Body of pancreas (tissue), 4 donors: Measurements from ENCODE around the gene AMZ2. TPM values are rescaled to one million over a fixed set of nuclear protein-coding genes. Genes with fewer than 3 reads are reported as not detected.

Experiments used
- ATAC-seq: fragments of 150-250 bp; one replicate; pipeline ENCODE4 v1.9.1; 2016
- DNase-seq, 4 donors: peaks; one replicate each; pipeline ENCODE4 v3.0.0-alpha.2; 2019
- H3K27ac ChIP-seq, 4 donors: fragments of 200-600 bp; sonication (generic); 1 replicate in 3 of 4; 2 replicates in 1 of 4; pipeline versions ENCODE4 v1.5.1 to v1.6.1; 2016 to 2019; ENCODE audit warnings: mild to moderate bottlenecking in 1 of 4, mixed read lengths in 1 of 4, moderate library complexity in 1 of 4
- H3K27me3 ChIP-seq, 2 donors: fragments of 200-600 bp; sonication (generic); one replicate each; pipeline ENCODE4 v1.6.0; 2016; ENCODE audit warnings: mild to moderate bottlenecking in 1 of 2
- H3K36me3 ChIP-seq, 2 donors: fragments of 200-600 bp; sonication (generic); replicated peaks in 1 of 2; 2 replicates each; pipeline ENCODE4 v1.5.1; 2016; ENCODE audit warnings: low read depth in 2 of 2; ENCODE audit not compliant: insufficient read depth in 1 of 2
- H3K4me1 ChIP-seq: fragments of 200-600 bp; sonication (generic); one replicate; pipeline ENCODE4 v1.6.0; 2016
- H3K4me3 ChIP-seq, 2 donors: fragments of 200-600 bp; sonication (generic); 1 replicate in 1 of 2; 2 replicates in 1 of 2; pipeline ENCODE4 v1.5.1; 2016 to 2019
- H3K9me3 ChIP-seq, 3 donors: fragments of 200-600 bp; sonication (generic); 1 replicate in 2 of 3; 2 replicates in 1 of 3; pipeline ENCODE4 v1.5.1; 2016
- CTCF ChIP-seq, 7 experiments: fragments of 450-650 bp in 4 of 7; fragments of 200-600 bp in 3 of 7; sonication (generic) in 3 of 7; IDR thresholded peaks; one replicate each; pipeline ENCODE4 v1.5.1; 2016 to 2019; ENCODE audit warnings: antibody characterized with exemption in 7 of 7
- POLR2A ChIP-seq, 3 donors: fragments of 450-650 bp; IDR thresholded peaks; one replicate each; pipeline ENCODE4 v1.6.1; 2016; ENCODE audit warnings: antibody characterized with exemption in 3 of 3, mild to moderate bottlenecking in 2 of 3
- WGBS, 2 donors: methylation state at CpG; one replicate each; pipeline ENCODE4 v1.1.5; 2017; 5-methylcytosine and 5-hydroxymethylcytosine counted together
- intact Hi-C: fragments of 100-400 bp; cut with DNase I; formaldehyde crosslinking; loops from one replicate; pipeline ENCODE4 v1.15.1; 2023
- total RNA-seq, 2 donors: library from RNA; depleted of rRNA; stranded (reverse); fragments of >200 nt; gene quantifications; one replicate each; pipeline ENCODE4 v1.1.0, GENCODE V29; 2016

AMZ2 gene
- total RNA-seq, 2 donors from 2014 or later: 23.3 to 28.3 TPM

- no peaks in the 10 kb centered on the region for H3K9me3 ChIP-seq
- peak; percentile 54 to 81 (median 64) for DNase-seq
- H3K27me3 ChIP-seq: peaks cover 0 to 15% of the 10 kb centered on the region in 2 donors
- no peaks in the 10 kb centered on the region for H3K36me3 ChIP-seq
- WGBS, 2 donors: 1 to 3% methylated on average over 7 to 45 of the region's 76 CpGs
- ATAC-seq: peak; percentile 69
- peak overlapping the region; percentile 38 to 40 for H3K4me3 ChIP-seq
- TF ChIP-seq CTCF (IDR thresholded peaks at IDR 0.05): no peak
- TF ChIP-seq POLR2A (IDR thresholded peaks at IDR 0.05): peak in 2 of 3 donors; percentile 42 to 69
- H3K27ac ChIP-seq: peak overlapping the region in 1 of 4 donors; percentile 81
- H3K4me1 ChIP-seq: peaks cover 23% of the 10 kb centered on the region
- intact Hi-C loops: no loop called here
Observed at GRCh38 chr17:68291836-68292688, 44.2 kb downstream of the AMZ2 start.

- Histone ChIP-seq H3K36me3 (no peaks in the 10 kb centered on the region), H3K4me3 (no peak overlapping the region), H3K9me3 (no peaks in the 10 kb centered on the region), H3K27ac (peak overlapping the region in 1 of 4 donors; percentile 81), H3K4me1 (peaks cover 23% of the 10 kb centered on the region), H3K27me3 (peaks cover 0 to 15% of the 10 kb centered on the region in 2 donors)
- no peak for DNase-seq
- intact Hi-C loops: no loop called here
- TF ChIP-seq POLR2A (IDR thresholded peaks at IDR 0.05): no peak
- TF ChIP-seq CTCF (IDR thresholded peaks at IDR 0.05): no peak
- 45 to 48% methylated on average over 9 of the region's 9 CpGs for WGBS, 2 donors
- ATAC-seq: no peak
Observed at GRCh38 chr17:68292689-68293040, 44.8 kb downstream of the AMZ2 start.

GRCh38 chr17:68293490-68294195, 45.8 kb downstream of the AMZ2 start:
- DNase-seq (no peak), ATAC-seq (no peak)
- H3K4me3 ChIP-seq: no peak overlapping the region
- intact Hi-C loops: no loop called here
- no peaks in the 10 kb centered on the region for H3K36me3 ChIP-seq
- 88 to 90% methylated on average over 6 of the region's 6 CpGs for WGBS, 2 donors
- H3K27ac ChIP-seq: no peak overlapping the region
- H3K4me1 ChIP-seq: peaks cover 23% of the 10 kb centered on the region
- no peaks in the 10 kb centered on the region for H3K9me3 ChIP-seq
- TF ChIP-seq POLR2A (IDR thresholded peaks at IDR 0.05) (no peak), CTCF (IDR thresholded peaks at IDR 0.05) (no peak)
- peaks cover 0 to 15% of the 10 kb centered on the region in 2 donors for H3K27me3 ChIP-seq

- intact Hi-C loops: no loop called here
- no peaks in the 10 kb centered on the region for H3K9me3 ChIP-seq
- DNase-seq: no peak
- H3K27ac ChIP-seq: no peak overlapping the region
- H3K27me3 ChIP-seq: peaks cover 0 to 15% of the 10 kb centered on the region in 2 donors
- H3K36me3 ChIP-seq: no peaks in the 10 kb centered on the region
- WGBS, 2 donors: 55 to 64% methylated on average over 2 to 3 of the region's 3 CpGs
- no peak overlapping the region for H3K4me3 ChIP-seq
- H3K4me1 ChIP-seq: peaks cover 23% of the 10 kb centered on the region
- TF ChIP-seq CTCF (IDR thresholded peaks at IDR 0.05): no peak
- TF ChIP-seq POLR2A (IDR thresholded peaks at IDR 0.05): no peak
- no peak for ATAC-seq
Observed at GRCh38 chr17:68294196-68294555, 46.3 kb downstream of the AMZ2 start.
